H1 (cell line): ENCODE data around the gene PRRG1. TPM values are rescaled to one million over a fixed set of nuclear protein-coding genes. Genes with fewer than 3 reads are reported as not detected.

Experiments
- CBX5 ChIP-seq: fragments of 300-800, 300-1000 bp; sonication (generic); IDR thresholded peaks from 2 replicates; pipeline ENCODE4 v1.7.1; 2016; ENCODE audit warnings: antibody characterized with exemption, low read length, low read depth
- CREB1 ChIP-seq: IDR thresholded peaks from 2 replicates; pipeline ENCODE4 v1.6.1; 2012; ENCODE audit warnings: inconsistent platforms
- GABPA ChIP-seq: IDR thresholded peaks from 2 replicates; pipeline ENCODE4 v1.6.1; 2011; ENCODE audit warnings: mild to moderate bottlenecking, low read length, moderate library complexity, borderline replicate concordance; ENCODE audit not compliant: insufficient read depth
- SIX5 ChIP-seq: IDR thresholded peaks from 2 replicates; pipeline ENCODE4 v1.6.1; 2011; ENCODE audit warnings: mild to moderate bottlenecking, low read depth, low read length
- TAF1 ChIP-seq: IDR thresholded peaks from 2 replicates; pipeline ENCODE4 v1.6.1; 2011; ENCODE audit warnings: mild to moderate bottlenecking, low read depth, low read length
- polyA plus RNA-seq, 7 experiments: library from polyadenylated mRNA; depleted of rRNA in 3 of 7; stranded (reverse) in 5 of 7; unstranded in 2 of 7; fragments of >200 nt in 5 of 7; fragments of 200-250 nt in 2 of 7; gene quantifications; 1 replicate in 5 of 7; 2 replicates in 1 of 7; 4 replicates in 1 of 7; pipeline versions ENCODE4 v1.2.1 to v1.2.3, GENCODE V29; 2011 to 2013; ENCODE audit warnings: missing spikeins in 2 of 7, mixed read lengths in 2 of 7
- total RNA-seq: library from RNA; stranded (reverse); fragmentation: NEBNext Ultra II Directional; extraction: Animal tissue kit (Norgen Biotek cat#: 25700); gene quantifications from 2 replicates; pipeline ENCODE4 v1.2.1, GENCODE V29; 2021
- TF ChIP-seq, protein P1 (sequence below): fragments of 300-600 bp; sonication (generic); IDR thresholded peaks from 2 replicates; pipeline ENCODE4 v1.7.1; 2012; ENCODE audit warnings: low read length, moderate library complexity, mild to moderate bottlenecking, inconsistent platforms; ENCODE audit not compliant: insufficient replicate concordance
- TF ChIP-seq, protein P2 (sequence below): IDR thresholded peaks from 2 replicates; pipeline ENCODE4 v1.6.1; 2011; ENCODE audit warnings: low read depth, mild to moderate bottlenecking, low read length; ENCODE audit not compliant: insufficient read depth

The PRRG1 gene
- total and polyA plus RNA-seq, 2 of the 8 experiments (the other 6 are each of a cell fraction or from before 2014, with no cell fraction given) = 10.2 to 10.5 TPM

DNA sequence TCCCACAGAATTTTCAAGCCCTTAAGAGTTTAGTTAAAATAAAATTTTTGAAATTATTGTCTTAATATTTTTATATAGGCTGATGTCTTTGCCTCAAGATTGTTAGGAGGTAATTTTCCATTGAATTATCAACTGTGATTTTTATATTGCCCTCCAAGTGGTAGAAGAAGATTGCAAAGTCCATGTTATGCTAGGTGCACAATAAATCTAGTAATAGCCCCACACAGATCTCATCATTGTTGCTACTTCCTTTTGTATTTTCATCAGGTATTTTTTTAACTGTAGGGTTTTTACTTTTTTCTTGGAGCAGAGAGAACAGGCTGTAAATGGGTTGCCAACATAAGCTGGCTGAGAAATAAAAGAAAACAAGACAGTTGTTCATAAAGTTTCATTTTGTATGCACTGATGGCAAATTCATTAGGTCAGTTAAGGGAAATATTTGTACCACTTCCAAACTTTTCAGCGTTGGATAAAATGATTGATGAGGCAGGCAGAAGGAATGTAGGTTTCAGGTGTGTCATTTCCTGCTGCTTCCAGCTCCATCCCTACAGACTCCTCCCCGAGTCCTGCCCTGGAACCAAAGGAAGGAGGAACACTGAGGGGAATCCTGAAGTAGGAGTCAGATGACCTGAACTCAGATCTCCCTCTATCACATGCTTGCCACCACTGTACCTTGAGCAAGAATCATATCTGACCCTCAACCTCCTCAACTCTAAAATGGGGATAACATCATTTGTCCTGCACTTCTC is 105.5 kb downstream of the PRRG1 start (continued):
- TF ChIP-seq, protein P1, sequence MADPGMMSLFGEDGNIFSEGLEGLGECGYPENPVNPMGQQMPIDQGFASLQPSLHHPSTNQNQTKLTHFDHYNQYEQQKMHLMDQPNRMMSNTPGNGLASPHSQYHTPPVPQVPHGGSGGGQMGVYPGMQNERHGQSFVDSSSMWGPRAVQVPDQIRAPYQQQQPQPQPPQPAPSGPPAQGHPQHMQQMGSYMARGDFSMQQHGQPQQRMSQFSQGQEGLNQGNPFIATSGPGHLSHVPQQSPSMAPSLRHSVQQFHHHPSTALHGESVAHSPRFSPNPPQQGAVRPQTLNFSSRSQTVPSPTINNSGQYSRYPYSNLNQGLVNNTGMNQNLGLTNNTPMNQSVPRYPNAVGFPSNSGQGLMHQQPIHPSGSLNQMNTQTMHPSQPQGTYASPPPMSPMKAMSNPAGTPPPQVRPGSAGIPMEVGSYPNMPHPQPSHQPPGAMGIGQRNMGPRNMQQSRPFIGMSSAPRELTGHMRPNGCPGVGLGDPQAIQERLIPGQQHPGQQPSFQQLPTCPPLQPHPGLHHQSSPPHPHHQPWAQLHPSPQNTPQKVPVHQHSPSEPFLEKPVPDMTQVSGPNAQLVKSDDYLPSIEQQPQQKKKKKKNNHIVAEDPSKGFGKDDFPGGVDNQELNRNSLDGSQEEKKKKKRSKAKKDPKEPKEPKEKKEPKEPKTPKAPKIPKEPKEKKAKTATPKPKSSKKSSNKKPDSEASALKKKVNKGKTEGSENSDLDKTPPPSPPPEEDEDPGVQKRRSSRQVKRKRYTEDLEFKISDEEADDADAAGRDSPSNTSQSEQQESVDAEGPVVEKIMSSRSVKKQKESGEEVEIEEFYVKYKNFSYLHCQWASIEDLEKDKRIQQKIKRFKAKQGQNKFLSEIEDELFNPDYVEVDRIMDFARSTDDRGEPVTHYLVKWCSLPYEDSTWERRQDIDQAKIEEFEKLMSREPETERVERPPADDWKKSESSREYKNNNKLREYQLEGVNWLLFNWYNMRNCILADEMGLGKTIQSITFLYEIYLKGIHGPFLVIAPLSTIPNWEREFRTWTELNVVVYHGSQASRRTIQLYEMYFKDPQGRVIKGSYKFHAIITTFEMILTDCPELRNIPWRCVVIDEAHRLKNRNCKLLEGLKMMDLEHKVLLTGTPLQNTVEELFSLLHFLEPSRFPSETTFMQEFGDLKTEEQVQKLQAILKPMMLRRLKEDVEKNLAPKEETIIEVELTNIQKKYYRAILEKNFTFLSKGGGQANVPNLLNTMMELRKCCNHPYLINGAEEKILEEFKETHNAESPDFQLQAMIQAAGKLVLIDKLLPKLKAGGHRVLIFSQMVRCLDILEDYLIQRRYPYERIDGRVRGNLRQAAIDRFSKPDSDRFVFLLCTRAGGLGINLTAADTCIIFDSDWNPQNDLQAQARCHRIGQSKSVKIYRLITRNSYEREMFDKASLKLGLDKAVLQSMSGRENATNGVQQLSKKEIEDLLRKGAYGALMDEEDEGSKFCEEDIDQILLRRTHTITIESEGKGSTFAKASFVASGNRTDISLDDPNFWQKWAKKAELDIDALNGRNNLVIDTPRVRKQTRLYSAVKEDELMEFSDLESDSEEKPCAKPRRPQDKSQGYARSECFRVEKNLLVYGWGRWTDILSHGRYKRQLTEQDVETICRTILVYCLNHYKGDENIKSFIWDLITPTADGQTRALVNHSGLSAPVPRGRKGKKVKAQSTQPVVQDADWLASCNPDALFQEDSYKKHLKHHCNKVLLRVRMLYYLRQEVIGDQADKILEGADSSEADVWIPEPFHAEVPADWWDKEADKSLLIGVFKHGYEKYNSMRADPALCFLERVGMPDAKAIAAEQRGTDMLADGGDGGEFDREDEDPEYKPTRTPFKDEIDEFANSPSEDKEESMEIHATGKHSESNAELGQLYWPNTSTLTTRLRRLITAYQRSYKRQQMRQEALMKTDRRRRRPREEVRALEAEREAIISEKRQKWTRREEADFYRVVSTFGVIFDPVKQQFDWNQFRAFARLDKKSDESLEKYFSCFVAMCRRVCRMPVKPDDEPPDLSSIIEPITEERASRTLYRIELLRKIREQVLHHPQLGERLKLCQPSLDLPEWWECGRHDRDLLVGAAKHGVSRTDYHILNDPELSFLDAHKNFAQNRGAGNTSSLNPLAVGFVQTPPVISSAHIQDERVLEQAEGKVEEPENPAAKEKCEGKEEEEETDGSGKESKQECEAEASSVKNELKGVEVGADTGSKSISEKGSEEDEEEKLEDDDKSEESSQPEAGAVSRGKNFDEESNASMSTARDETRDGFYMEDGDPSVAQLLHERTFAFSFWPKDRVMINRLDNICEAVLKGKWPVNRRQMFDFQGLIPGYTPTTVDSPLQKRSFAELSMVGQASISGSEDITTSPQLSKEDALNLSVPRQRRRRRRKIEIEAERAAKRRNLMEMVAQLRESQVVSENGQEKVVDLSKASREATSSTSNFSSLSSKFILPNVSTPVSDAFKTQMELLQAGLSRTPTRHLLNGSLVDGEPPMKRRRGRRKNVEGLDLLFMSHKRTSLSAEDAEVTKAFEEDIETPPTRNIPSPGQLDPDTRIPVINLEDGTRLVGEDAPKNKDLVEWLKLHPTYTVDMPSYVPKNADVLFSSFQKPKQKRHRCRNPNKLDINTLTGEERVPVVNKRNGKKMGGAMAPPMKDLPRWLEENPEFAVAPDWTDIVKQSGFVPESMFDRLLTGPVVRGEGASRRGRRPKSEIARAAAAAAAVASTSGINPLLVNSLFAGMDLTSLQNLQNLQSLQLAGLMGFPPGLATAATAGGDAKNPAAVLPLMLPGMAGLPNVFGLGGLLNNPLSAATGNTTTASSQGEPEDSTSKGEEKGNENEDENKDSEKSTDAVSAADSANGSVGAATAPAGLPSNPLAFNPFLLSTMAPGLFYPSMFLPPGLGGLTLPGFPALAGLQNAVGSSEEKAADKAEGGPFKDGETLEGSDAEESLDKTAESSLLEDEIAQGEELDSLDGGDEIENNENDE = no peak
- TF ChIP-seq GABPA = no peak
- TF ChIP-seq CREB1 = no peak
- TF ChIP-seq TAF1 = no peak
- TF ChIP-seq SIX5 = no peak
- TF ChIP-seq, protein P2, sequence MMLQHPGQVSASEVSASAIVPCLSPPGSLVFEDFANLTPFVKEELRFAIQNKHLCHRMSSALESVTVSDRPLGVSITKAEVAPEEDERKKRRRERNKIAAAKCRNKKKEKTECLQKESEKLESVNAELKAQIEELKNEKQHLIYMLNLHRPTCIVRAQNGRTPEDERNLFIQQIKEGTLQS = no peak
- no peak for TF ChIP-seq CBX5
